GM12874 (cell line): ENCODE results near the gene TAF3.

Experiments used
- CTCF ChIP-seq: IDR thresholded peaks from 2 replicates; pipeline ENCODE4 v1.5.1; 2011; ENCODE audit warnings: low read depth, mild to moderate bottlenecking, control low read depth, low read length, moderate library complexity; ENCODE audit not compliant: insufficient read depth

Gene TAF3

GRCh38 chr10:7861509-7862120, 43.3 kb downstream of the TAF3 start:
- no peak for TF ChIP-seq CTCF

GRCh38 chr10:7862121-7862514, 43.8 kb downstream of the TAF3 start:
- TF ChIP-seq CTCF: no peak

- no peak for TF ChIP-seq CTCF
These were observed 47.9 kb downstream of the TAF3 start for GRCh38 chr10:7866176-7866575.

GRCh38 chr10:7872041-7872442, 53.7 kb downstream of the TAF3 start:
- peak; percentile 37 for TF ChIP-seq CTCF

GRCh38 chr10:7874864-7875263, 56.6 kb downstream of the TAF3 start:
- TF ChIP-seq CTCF: no peak

- no peak for TF ChIP-seq CTCF
These were observed 58.3 kb downstream of the TAF3 start for GRCh38 chr10:7876541-7877127.

- no peak for TF ChIP-seq CTCF
These were observed 62.8 kb downstream of the TAF3 start for GRCh38 chr10:7881119-7881518.
